Spinal cord (tissue), 10 donors: ENCODE results near the gene CHAC2. TPM values are rescaled to one million over a fixed set of nuclear protein-coding genes. Genes with fewer than 3 reads are reported as not detected.

Source experiments
- DNase-seq, 6 donors: peaks; one replicate each; pipeline versions ENCODE4 v3.0.0 to v3.0.0-alpha.2; 2013 to 2015; ENCODE audit warnings: low spot score in 6 of 6, low read depth in 4 of 6
- H3K27ac ChIP-seq: one replicate; pipeline ENCODE4 v1.5.1; 2013; ENCODE audit warnings: low read depth, low read length, control low read depth
- H3K27me3 ChIP-seq: one replicate; pipeline ENCODE4 v1.6.1; 2013; ENCODE audit warnings: low read length; ENCODE audit not compliant: control insufficient read depth, insufficient read depth
- H3K36me3 ChIP-seq: one replicate; pipeline ENCODE4 v1.6.1; 2013; ENCODE audit warnings: low read length; ENCODE audit not compliant: control insufficient read depth, insufficient read depth
- H3K4me1 ChIP-seq: one replicate; pipeline ENCODE4 v1.6.1; 2013; ENCODE audit warnings: low read length; ENCODE audit not compliant: control insufficient read depth, insufficient read depth
- H3K4me3 ChIP-seq: one replicate; pipeline ENCODE4 v1.5.1; 2013; ENCODE audit warnings: low read depth, low read length, control low read depth
- H3K9me3 ChIP-seq: one replicate; pipeline ENCODE4 v1.6.1; 2013; ENCODE audit warnings: low read length; ENCODE audit not compliant: control insufficient read depth, insufficient read depth
- WGBS: methylation state at CpG from one replicate; pipeline ENCODE4 v1.1.5; 2013; ENCODE audit warnings: missing lambda C conversion rate; ENCODE audit not compliant: insufficient coverage; 5-methylcytosine and 5-hydroxymethylcytosine counted together
- polyA plus RNA-seq, 2 donors: library from polyadenylated mRNA; unstranded; fragments of 120-200 nt; gene quantifications; one replicate each; pipeline ENCODE4 v1.2.1, GENCODE V29; 2013; ENCODE audit not compliant: insufficient read length in 2 of 2
- total RNA-seq, 2 donors: library from RNA; depleted of rRNA in 1 of 2; stranded (reverse); fragments of 120-200 nt in 1 of 2; fragments of >200 nt in 1 of 2; gene quantifications; one replicate each; pipeline versions ENCODE4 v1.2.3 to v1.2.4, GENCODE V29; 2013 to 2014
- donor health status: healthy.

CHAC2 gene
- total and polyA plus RNA-seq, 4 donors = 2.2 to 9.4 (median 6.8) TPM

GRCh38 chr2:53769318-53769945 is 1.8 kb downstream of the CHAC2 start:
- Histone ChIP-seq H3K9me3 (no peaks in the 10 kb centered on the region), H3K27ac (no peak overlapping the region), H3K4me1 (no peaks in the 10 kb centered on the region), H3K27me3 (no peaks in the 10 kb centered on the region), H3K36me3 (peaks cover 3% of the 10 kb centered on the region), H3K4me3 (no peak overlapping the region)
- 96% methylated on average over 12 of the region's 15 CpGs for WGBS
- DNase-seq = no peak

GRCh38 chr2:53770264-53770663 is 2.7 kb downstream of the CHAC2 start:
- DNase-seq = no peak
- Histone ChIP-seq H3K36me3 (peaks cover 3% of the 10 kb centered on the region), H3K9me3 (no peaks in the 10 kb centered on the region), H3K4me3 (no peak overlapping the region), H3K27me3 (no peaks in the 10 kb centered on the region), H3K27ac (no peak overlapping the region), H3K4me1 (no peaks in the 10 kb centered on the region)
- 100% methylated on average over 1 of the region's 4 CpGs for WGBS

GRCh38 chr2:53777134-53777533 is 9.5 kb downstream of the CHAC2 start:
- H3K36me3 ChIP-seq = peaks cover 12% of the 10 kb centered on the region
- H3K9me3 ChIP-seq = no peaks in the 10 kb centered on the region
- WGBS = 90% methylated on average over 1 of the region's 1 CpG
- no peak overlapping the region for H3K4me3 ChIP-seq
- H3K27ac ChIP-seq = no peak overlapping the region
- H3K27me3 ChIP-seq = no peaks in the 10 kb centered on the region
- no peak for DNase-seq
- no peaks in the 10 kb centered on the region for H3K4me1 ChIP-seq

GRCh38 chr2:53778536-53779162 is 11.0 kb downstream of the CHAC2 start:
- Histone ChIP-seq H3K9me3 (no peaks in the 10 kb centered on the region), H3K4me1 (no peaks in the 10 kb centered on the region)
- WGBS = no CpG with 5 or more reads among the region's 5 CpGs

GRCh38 chr2:53780056-53780455 is 12.5 kb downstream of the CHAC2 start:
- Histone ChIP-seq H3K4me3 (no peak overlapping the region), H3K9me3 (no peaks in the 10 kb centered on the region), H3K27me3 (no peaks in the 10 kb centered on the region), H3K27ac (no peak overlapping the region), H3K4me1 (no peaks in the 10 kb centered on the region), H3K36me3 (peaks cover 13% of the 10 kb centered on the region)
- peak in 1 of 6 donors; percentile 19 for DNase-seq
- WGBS = 92% methylated on average over 2 of the region's 4 CpGs

More at GRCh38 chr2:53778536-53779162, 11.0 kb downstream of the CHAC2 start:
- H3K36me3 ChIP-seq = peaks cover 15% of the 10 kb centered on the region
- H3K4me3 ChIP-seq = no peak overlapping the region
- no peak for DNase-seq
- H3K27me3 ChIP-seq = no peaks in the 10 kb centered on the region
- H3K27ac ChIP-seq = no peak overlapping the region

- Histone ChIP-seq H3K27ac (no peak overlapping the region), H3K27me3 (no peaks in the 10 kb centered on the region), H3K36me3 (peaks cover 13% of the 10 kb centered on the region), H3K9me3 (no peaks in the 10 kb centered on the region), H3K4me1 (peaks cover 6% of the 10 kb centered on the region), H3K4me3 (no peak overlapping the region)
- no peak for DNase-seq
- WGBS = 90% methylated on average over 5 of the region's 8 CpGs
Observed at GRCh38 chr2:53782676-53783075, 15.1 kb downstream of the CHAC2 start.

- H3K27me3 ChIP-seq = no peaks in the 10 kb centered on the region
- H3K36me3 ChIP-seq = peaks cover 13% of the 10 kb centered on the region
- H3K4me3 ChIP-seq = no peak overlapping the region
- peak overlapping the region; percentile 15 for H3K27ac ChIP-seq
- H3K4me1 ChIP-seq = peaks cover 11% of the 10 kb centered on the region
- DNase-seq = no peak
- no peaks in the 10 kb centered on the region for H3K9me3 ChIP-seq
Observed at GRCh38 chr2:53784436-53784835, 16.8 kb downstream of the CHAC2 start.

- H3K9me3 ChIP-seq = no peaks in the 10 kb centered on the region
- H3K4me3 ChIP-seq = peak overlapping the region; percentile 92
- H3K4me1 ChIP-seq = peaks cover 11% of the 10 kb centered on the region
- peaks cover 13% of the 10 kb centered on the region for H3K36me3 ChIP-seq
- no peak overlapping the region for H3K27ac ChIP-seq
- WGBS = no CpG with 5 or more reads among the region's 11 CpGs
- DNase-seq = no peak
- no peaks in the 10 kb centered on the region for H3K27me3 ChIP-seq
Observed at GRCh38 chr2:53785366-53785765, 17.8 kb downstream of the CHAC2 start.

- 0% methylated on average over 9 of the region's 18 CpGs for WGBS
- Histone ChIP-seq H3K27me3 (no peaks in the 10 kb centered on the region), H3K27ac (peak overlapping the region; percentile 94), H3K36me3 (peaks cover 9% of the 10 kb centered on the region), H3K9me3 (no peaks in the 10 kb centered on the region), H3K4me3 (peak overlapping the region; percentile 92), H3K4me1 (peaks cover 11% of the 10 kb centered on the region)
- DNase-seq = no peak
Observed at GRCh38 chr2:53786352-53786704, 18.7 kb downstream of the CHAC2 start.
